Activated CD4-positive, CD25-positive, alpha-beta regulatory T cell treated with anti-CD3 and anti-CD28 coated beads, Interleukin-2, amount 50 U/mL, for 24 hours (primary cell): ENCODE data around the gene LPCAT1.
"Not testable (repeated sequence)": the region's sequence is repeated elsewhere in the genome, so short reads cannot be mapped to it uniquely, and the experiment has no call there.

Experiments used
- ATAC-seq, 2 donors: fragments of 150-1000 bp; cut with Tn5 transposase; one replicate each; pipeline ENCODE4 v1.10.0; 2021; ENCODE audit warnings: mild to moderate bottlenecking in 1 of 2, moderate library complexity in 1 of 2

LPCAT1 gene

DNA sequence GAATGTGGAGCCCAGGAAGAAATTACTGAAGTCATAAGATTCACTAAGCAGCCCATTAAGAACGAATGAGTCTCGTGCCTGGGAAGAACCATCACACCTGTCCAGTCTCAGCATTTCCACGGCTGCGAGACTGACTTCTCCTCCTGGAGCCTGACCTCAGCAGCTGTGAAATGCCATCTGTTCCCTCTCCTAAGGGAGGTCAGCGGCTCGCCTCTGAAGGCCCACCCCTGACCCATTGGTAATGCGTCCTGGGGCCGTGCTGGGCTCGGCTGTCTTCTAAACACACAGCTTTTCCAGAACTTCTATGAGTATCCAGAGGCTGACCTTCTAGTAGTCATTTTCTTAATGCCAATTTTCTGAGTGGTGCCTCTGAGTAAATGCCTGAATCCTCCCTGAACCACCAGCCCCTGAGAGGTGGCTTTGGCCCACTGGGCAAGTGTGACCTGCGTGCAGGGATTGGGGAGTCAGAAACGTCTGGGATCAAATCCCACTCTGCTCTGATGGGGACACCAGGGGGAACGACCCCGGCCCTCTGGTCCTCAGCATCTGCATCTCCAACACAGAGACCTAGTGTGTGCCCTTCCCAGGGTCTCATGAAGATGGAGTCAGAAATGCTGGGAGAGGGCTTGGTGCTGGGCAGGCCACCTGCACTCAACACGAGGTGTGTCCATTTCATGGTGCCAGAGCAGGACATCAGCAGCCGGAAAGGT, 84.2 kb downstream of the LPCAT1 start:
- no peak for ATAC-seq

DNA sequence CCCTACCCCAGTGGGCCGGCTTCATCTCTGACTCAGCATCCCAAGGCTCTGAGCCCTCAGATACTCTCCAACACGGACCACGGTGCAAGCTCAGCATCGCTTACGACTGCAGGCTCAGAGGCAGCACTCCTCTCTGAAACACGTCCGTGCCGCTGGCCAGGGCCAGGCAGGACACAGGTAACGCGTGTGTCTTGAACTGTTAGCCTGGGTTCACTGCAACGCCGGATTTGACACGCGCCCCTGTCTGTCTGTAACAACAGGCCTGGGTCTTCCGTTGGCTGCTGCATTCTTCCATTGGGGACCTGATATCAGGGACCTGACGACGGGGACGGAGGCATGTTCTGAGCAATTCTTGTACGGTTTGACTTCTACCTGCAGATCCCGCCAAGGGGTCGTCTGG, 84.9 kb downstream of the LPCAT1 start:
- no peak for ATAC-seq

GRCh38 chr5:1437876-1438559, 85.7 kb downstream of the LPCAT1 start:
- ATAC-seq, result no peak

GRCh38 chr5:1437226-1437829, 86.4 kb downstream of the LPCAT1 start:
- no peak for ATAC-seq

- no peak for ATAC-seq
These were observed 87.1 kb downstream of the LPCAT1 start for GRCh38 chr5:1436681-1437080.

DNA sequence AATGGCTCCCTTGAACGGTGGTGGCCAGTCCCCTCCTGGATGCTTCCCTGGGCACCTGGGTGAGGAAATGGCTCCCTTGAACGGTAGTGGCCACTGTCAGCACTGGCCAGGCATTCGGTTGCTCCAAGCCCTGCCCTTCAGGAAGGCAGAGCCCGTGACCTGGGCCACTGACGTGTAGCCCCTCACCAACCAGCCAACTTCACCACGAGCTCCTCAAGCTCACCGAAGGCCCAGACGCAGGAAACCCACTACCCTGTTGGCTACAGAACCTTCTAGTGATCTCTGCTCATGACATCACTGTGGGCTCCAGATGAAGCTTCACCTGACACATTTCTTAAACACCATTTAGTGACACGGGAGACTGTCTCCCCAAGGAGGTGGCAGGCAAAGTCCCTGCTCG, 87.7 kb downstream of the LPCAT1 start:
- ATAC-seq, result no peak

DNA sequence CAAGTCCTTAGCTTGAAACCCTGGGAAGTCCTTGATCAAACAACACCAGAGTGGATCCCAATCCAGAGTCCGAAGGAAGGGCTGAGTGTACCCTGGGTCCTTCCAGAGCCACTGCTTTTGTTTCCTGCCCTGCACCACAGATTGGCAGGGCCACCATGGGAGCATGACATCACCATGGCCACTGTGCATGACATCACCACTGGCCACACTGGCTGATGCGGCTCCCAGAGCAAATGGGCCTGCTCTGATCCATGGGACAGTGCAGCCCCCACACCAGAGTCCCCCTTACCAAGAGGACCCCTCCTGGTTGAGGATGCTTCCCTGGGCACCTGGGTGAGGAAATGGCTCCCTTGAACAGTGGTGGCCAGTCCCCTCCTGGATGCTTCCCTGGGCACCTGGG, 88.4 kb downstream of the LPCAT1 start:
- no peak for ATAC-seq

DNA sequence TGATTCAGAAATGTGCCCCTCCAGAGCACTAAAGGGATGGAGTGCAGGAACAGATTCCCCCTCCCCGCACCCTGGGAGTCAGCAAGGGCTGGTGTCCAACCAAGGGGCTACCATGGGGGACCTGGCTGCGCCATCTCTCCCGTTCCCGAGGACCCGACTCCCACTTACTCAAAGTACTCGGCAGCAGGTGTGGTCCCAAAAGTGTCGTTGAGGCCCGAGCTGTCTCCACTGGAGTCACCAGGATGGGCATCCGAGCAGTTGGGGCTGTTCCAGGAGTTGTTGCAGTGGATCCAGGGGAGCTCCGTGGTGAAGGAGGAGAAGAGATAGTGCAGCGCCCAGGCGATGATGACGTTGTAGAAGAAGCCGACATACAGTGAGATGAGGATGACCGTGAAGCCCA, 91.5 kb downstream of the LPCAT1 start:
- no peak for ATAC-seq

GRCh38 chr5:1431896-1432295, 91.9 kb downstream of the LPCAT1 start:
- ATAC-seq, result no peak

DNA sequence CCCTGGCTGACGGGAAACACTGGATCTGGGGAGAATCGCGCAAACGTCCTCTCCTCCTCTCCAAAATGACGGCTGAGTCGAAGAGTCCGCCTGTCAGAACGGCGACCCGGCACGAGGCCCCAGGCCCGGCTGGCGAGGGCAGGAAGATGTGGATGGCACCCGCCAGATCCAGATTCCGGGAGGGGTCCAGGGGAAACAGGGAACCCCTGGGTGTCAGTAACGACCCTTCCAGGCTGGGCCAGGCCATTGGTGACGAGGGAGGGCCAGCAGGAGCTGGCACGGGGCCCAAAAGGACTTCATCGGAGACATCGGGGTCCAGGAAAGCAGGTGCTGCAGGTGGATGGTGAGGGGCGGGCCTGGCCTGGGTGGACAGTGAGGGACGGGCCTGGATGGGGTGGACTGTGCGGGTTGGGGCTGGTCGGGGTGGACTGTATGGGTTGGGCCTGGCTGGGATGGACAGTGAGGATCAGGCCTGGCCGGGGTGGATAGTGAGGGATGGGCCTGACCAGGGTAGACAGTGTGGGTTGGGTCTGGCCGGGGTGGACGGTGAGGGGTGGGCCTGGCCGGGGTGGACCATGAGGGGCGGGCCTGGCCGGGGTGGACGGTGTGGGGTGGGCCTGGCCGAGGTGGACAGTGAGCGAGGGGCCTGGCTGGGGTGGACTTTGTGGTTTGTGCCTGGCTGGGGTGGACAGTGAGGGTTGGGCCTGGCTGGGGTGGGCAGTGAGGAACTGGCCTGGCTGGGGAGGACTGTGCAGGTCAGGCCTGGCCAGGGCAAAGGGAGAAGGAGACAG, 92.5 kb downstream of the LPCAT1 start:
- no peak for ATAC-seq

- ATAC-seq, result no peak
These were observed 93.5 kb downstream of the LPCAT1 start for GRCh38 chr5:1430121-1430795.

DNA sequence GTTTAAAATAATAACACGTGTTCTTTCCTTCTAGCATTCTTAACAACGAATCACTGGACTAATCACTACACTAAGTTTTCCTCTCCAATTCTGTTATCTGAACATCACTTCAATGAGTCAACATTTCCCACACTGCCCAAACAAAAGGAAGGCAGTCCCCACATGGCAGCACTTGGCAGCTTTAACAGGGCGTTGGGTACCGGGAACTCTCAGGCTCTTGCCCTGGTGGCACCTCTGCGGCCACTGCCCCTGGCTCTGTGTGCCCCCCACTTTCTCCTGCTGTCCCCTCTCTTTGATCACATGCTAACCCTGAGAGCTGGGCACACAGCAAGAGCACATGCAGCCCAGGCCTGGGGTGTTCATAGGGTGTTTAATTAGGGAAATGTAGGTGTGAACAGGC, 94.3 kb downstream of the LPCAT1 start:
- no peak for ATAC-seq

DNA sequence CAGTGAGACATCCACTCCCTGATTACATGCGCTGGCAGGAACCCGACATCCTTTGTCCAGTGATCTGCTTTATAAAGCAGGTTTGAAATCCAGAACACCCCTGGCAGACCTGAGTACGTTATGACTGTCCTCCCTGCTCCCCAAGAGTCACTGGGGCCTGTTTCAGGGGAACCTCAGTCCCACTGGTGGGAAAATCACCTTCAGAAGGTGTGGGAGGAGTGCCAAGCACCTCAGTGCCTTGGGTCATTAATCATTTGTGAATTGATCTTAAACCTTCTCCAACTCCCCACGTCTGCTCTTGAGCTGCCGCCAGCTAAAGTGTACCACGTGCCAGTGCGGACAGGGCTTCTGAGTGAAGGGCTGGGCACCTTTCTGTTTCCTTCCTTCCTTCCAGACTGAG, 94.7 kb downstream of the LPCAT1 start:
- no peak for ATAC-seq

DNA sequence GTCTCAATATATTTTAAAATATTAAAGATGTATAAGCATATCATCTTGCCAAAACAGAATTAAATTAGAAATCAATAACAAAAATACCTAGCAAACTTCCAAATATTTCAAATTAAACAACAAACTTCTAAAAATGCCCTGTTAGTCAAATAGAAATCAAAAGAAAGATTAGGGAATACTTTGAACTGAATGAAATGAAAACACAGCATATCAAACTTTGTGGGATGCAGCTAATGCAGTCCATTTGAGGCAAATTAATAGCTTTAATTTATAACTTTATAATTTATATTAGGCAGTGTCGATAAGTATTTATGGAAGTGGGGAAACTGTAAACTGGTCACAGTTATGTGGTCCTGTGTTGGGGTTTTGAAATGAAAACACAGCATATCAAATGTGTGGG, 95.7 kb downstream of the LPCAT1 start:
- ATAC-seq, result no peak

DNA sequence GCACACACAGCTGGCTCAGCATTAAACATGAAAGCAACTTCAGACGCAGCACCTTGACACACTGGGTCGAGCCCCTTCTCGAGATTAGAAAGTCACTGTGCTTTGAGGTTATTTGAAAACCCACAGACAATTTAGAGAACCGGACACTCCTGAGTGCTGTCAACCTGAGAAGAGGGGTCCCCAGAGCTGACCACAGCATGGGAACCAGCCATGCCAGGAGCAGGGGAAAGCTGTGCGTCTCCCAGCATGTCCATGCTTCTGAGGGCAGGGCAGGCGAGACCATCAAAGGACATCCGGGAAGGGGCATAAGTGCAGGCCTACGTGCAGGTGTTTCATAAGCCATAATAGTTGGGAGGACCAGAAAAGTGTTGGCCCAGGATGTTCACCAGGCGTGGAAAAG, 99.0 kb downstream of the LPCAT1 start:
- ATAC-seq, result no peak

- no peak for ATAC-seq
These were observed 99.7 kb downstream of the LPCAT1 start for GRCh38 chr5:1423901-1424603.

GRCh38 chr5:1422522-1422921, 101.2 kb downstream of the LPCAT1 start:
- not testable (repeated sequence) for ATAC-seq

DNA sequence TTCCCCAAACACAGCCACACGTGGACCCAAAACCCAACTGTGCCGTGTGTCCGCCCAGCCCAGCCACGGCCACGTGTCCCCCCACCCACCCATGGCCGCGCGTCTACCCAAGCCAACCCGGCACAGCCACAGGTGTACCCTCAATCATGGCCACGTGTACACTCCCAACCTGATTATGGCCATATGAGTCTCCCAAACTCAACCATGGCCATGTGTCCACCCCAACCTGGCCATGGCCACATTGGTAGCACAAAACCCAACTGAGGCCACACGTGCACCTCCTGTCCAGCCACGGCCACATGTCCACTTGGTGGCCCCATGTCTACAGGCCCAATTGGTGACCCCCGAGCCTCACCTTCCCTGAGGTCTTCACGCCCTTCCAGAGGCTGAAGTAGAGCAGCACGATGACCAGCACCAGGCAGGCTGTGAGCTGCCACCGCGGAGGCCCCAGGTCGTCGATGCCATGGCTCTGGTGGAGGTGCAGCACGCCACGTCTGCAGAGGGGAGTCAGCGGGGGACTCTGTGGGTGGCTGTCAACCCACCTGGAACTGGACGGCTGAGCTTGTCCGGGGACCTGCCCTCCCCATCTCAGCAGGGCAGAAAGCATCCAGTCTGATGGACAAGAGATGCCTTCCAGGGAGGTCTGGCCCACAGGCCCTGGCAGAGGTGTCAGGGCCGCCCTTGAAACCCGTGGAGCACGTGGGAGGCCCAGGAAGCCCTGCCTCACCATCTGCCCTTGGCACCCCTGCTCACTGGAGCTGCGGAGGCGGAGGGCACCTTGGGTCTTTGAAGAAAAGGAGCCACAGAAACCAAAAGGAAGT, 102.0 kb downstream of the LPCAT1 start:
- ATAC-seq, result no peak

DNA sequence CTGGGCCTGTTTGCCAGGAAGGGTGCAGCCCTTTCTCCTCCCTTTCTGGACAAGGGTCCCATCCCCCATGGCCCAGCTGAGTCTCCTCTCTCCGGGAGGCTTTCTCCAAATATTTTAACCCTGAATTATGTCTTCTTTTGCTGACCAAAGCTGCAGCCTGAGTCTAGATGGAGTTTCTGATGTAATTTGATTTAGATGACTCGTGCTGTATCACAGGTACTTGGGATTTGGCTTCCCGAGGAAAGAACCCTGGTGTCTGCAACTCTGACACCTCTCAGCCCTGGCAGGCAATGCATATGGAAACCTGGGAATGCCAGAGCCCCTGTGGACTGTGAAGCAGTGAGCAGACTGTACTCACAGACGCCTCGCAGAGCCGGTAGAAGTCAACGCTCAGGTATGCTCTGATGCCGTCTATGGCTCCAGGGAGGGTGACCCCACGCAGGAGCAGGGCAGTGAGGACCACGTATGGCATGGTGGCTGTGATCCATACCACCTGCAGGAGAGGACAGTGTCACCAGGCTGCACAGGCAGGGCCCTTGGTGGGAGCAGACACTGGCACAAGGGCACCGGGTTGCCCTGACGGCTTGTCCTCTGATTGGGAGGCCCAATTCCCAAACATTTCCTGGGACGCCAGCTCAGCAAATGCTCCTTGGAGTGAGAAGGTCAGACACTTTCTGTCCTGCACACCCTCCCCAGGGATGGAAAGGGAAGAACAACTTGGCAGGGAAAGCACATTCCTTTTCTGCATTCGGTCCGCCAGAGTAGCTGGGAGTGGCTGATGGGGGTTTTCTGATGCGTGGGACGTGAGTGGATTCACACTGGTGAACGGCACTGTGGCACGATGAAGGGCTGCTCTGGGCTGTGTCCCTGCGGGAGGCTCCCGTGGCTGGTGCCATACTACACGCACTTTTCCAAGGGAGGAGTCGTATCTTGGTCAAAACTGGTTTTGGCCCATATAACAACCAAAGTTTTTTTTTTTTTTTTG, 103.3 kb downstream of the LPCAT1 start:
- no peak for ATAC-seq
